ENCODE measurements around the gene GNPDA2.

GNPDA2 gene

DNA sequence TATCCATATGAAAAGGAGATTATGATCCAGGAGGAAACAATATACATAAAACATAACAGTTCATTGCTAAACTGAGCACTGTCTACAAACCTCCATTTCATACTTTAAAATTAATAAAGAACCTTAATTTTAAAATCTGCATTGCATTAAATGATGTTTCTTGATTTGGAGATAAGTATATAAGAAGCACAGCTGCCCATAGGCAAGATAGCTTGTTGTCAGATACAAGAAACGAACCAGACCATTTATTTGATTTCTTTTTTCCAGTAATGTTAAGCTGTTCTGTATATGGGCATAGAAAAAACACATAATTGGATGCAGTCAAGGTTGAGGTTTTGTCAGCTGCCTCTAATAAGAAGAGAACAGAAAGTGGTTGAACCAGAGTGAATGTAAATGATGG lies 41.7 kb downstream of the GNPDA2 start:
- no peaks in the 10 kb centered on the region for H3K9me2 ChIP-seq (ENCODE audit: low read depth, low read length)
- peaks cover 14% of the 10 kb centered on the region for H3K4me1 ChIP-seq (ENCODE audit: insufficient read depth, low read length, severe bottlenecking)
- no peak overlapping the region for H3K4me3 ChIP-seq (ENCODE audit: low read depth, low read length, poor library complexity, severe bottlenecking)
- H3K79me2 ChIP-seq (ENCODE audit: insufficient read depth, low read length) = peaks cover 17% of the 10 kb centered on the region
- H4K20me1 ChIP-seq (ENCODE audit: insufficient read depth, low read length) = no peaks in the 10 kb centered on the region
- TF ChIP-seq EZH2 (IDR thresholded peaks at IDR 0.05; ENCODE audit: borderline replicate concordance, low read length) = no peak
- TF ChIP-seq, protein P1, sequence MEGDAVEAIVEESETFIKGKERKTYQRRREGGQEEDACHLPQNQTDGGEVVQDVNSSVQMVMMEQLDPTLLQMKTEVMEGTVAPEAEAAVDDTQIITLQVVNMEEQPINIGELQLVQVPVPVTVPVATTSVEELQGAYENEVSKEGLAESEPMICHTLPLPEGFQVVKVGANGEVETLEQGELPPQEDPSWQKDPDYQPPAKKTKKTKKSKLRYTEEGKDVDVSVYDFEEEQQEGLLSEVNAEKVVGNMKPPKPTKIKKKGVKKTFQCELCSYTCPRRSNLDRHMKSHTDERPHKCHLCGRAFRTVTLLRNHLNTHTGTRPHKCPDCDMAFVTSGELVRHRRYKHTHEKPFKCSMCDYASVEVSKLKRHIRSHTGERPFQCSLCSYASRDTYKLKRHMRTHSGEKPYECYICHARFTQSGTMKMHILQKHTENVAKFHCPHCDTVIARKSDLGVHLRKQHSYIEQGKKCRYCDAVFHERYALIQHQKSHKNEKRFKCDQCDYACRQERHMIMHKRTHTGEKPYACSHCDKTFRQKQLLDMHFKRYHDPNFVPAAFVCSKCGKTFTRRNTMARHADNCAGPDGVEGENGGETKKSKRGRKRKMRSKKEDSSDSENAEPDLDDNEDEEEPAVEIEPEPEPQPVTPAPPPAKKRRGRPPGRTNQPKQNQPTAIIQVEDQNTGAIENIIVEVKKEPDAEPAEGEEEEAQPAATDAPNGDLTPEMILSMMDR (IDR thresholded peaks at IDR 0.05; ENCODE audit: low read length) = no peak
- H2AFZ ChIP-seq (ENCODE audit: low read length) = no peak overlapping the region
- no peak overlapping the region for H3K27ac ChIP-seq (ENCODE audit: low read depth, low read length, poor library complexity, severe bottlenecking)
- H3F3A ChIP-seq (ENCODE audit: insufficient read depth, low read length) = no peaks in the 10 kb centered on the region; the same call in 1 of the 2 replicates
- no peaks in the 10 kb centered on the region for H3K9me3 ChIP-seq (ENCODE audit: low read length)
- peaks cover 76% of the 10 kb centered on the region for H3K36me3 ChIP-seq (ENCODE audit: insufficient read depth, low read length)
- H3K27me3 ChIP-seq (ENCODE audit: insufficient read depth, low read length) = no peaks in the 10 kb centered on the region
- no peak overlapping the region for H3K4me2 ChIP-seq (ENCODE audit: low read length)
- H3K9ac ChIP-seq (ENCODE audit: low read length) = no peak overlapping the region

DNA sequence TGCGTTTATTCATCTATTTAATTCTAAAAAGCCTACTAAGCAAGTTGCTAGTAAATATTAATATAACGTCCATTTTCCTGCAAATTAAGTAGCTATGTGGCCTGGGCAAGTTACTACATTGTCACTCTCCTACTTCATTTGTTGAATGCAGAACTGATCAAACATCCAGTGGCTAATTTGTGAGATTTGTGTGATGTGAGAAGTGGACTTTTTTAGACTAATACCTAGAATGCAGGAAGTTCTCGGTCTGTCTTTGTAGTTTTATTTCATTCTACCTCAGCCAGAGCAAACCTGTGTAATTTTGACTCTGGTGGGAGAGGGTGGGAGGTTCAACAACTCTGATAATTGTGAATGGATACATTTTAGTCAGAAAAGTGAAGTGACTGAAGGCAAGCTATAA lies 47.3 kb downstream of the GNPDA2 start:
- Histone ChIP-seq H3K9ac (ENCODE audit: low read length) (peak overlapping the region; percentile 96), H3K4me3 (ENCODE audit: low read depth, low read length, poor library complexity, severe bottlenecking) (peak overlapping the region; percentile 71), H3K4me2 (ENCODE audit: low read length) (peak overlapping the region; percentile 98), H3K9me3 (ENCODE audit: low read length) (no peaks in the 10 kb centered on the region), H3K9me2 (ENCODE audit: low read depth, low read length) (no peaks in the 10 kb centered on the region), H3K27me3 (ENCODE audit: insufficient read depth, low read length) (no peaks in the 10 kb centered on the region), H3K27ac (ENCODE audit: low read depth, low read length, poor library complexity, severe bottlenecking) (peak overlapping the region; percentile 1), H3K79me2 (ENCODE audit: insufficient read depth, low read length) (peaks cover 28% of the 10 kb centered on the region), H3K4me1 (ENCODE audit: insufficient read depth, low read length, severe bottlenecking) (peaks cover 27% of the 10 kb centered on the region), H3K36me3 (ENCODE audit: insufficient read depth, low read length) (peaks cover 24% of the 10 kb centered on the region; the same call in 1 of the 2 replicates), H2AFZ (ENCODE audit: low read length) (no peak overlapping the region), H3F3A (ENCODE audit: insufficient read depth, low read length) (no peaks in the 10 kb centered on the region; the same call in 1 of the 2 replicates), H4K20me1 (ENCODE audit: insufficient read depth, low read length) (no peaks in the 10 kb centered on the region)
- TF ChIP-seq, protein P1 (IDR thresholded peaks at IDR 0.05; ENCODE audit: low read length) = no peak
- no peak for TF ChIP-seq EZH2 (IDR thresholded peaks at IDR 0.05; ENCODE audit: borderline replicate concordance, low read length)

DNA sequence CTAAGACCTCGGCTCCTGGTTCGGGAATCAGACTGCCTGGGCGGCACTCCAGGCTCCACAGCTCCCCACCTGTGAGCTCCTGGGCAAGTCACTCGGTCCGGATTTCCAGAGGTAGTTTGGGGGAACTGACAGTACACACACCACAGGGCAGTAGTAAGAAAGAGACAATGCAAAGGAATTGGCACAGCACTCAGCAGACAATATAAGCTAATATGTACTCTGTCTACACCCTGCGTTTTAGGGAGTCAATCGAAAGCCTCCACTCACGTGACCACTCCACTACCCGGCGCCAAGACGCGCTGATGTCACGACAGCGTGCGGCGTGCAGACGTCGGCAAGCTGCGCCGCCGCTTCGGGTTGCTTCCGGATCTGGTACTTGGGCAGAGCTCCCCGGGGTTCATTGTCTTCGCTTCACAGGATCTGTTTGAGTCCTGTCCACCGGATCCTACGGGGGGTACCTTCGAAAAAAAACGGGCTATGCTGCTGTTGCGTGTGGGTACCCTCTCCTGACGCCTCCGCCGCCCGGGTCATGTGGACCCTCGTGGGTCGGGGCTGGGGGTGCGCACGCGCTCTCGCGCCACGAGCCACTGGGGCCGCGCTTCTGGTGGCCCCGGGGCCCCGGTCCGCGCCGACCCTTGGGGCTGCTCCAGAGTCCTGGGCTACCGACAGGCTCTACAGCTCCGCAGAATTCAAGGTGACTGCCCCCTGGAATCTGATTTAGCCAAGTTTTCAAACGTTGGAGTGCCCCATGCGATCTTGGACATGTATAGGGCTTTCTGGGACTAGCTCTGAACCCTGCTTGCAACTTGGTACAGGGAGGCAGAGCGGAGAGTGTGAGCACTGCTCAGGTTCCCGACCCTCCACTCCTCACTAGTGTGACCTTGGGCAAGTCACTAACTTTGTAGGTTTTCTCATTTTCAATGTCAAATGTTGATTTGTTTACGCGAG lies 48.0 kb downstream of the GNPDA2 start, which contains the start of gene GUF1:
Gene GUF1 (plus strand): TSS at position 327 of the 948 bp plus-strand sequence. CDS start 203 bp downstream, at position 530.
- peak within 1 kb of the TSS; percentile 96 for H3K9ac ChIP-seq (ENCODE audit: low read length)
- H2AFZ ChIP-seq (ENCODE audit: low read length) = peak within 1 kb of the TSS; percentile 99
- H3K79me2 ChIP-seq (ENCODE audit: insufficient read depth, low read length) = peaks cover 28% of the 10 kb centered on the region
- H3K9me3 ChIP-seq (ENCODE audit: low read length) = no peaks in the 10 kb centered on the region
- peak within 1 kb of the TSS; percentile 71 for H3K4me3 ChIP-seq (ENCODE audit: low read depth, low read length, poor library complexity, severe bottlenecking)
- no peaks in the 10 kb centered on the region for H4K20me1 ChIP-seq (ENCODE audit: insufficient read depth, low read length)
- peak within 1 kb of the TSS; percentile 1 for H3K27ac ChIP-seq (ENCODE audit: low read depth, low read length, poor library complexity, severe bottlenecking)
- no peak for TF ChIP-seq EZH2 (IDR thresholded peaks at IDR 0.05; ENCODE audit: borderline replicate concordance, low read length)
- TF ChIP-seq, protein P1 (IDR thresholded peaks at IDR 0.05; ENCODE audit: low read length) = no peak
- H3K4me1 ChIP-seq (ENCODE audit: insufficient read depth, low read length, severe bottlenecking) = peaks cover 27% of the 10 kb centered on the region
- no peaks in the 10 kb centered on the region for H3K9me2 ChIP-seq (ENCODE audit: low read depth, low read length)
- peak within 1 kb of the TSS; percentile 98 for H3K4me2 ChIP-seq (ENCODE audit: low read length)
- H3K27me3 ChIP-seq (ENCODE audit: insufficient read depth, low read length) = no peaks in the 10 kb centered on the region
- no peaks in the 10 kb centered on the region; the same call in 1 of the 2 replicates for H3F3A ChIP-seq (ENCODE audit: insufficient read depth, low read length)
- peaks cover 17% of the 10 kb centered on the region; the same call in 1 of the 2 replicates for H3K36me3 ChIP-seq (ENCODE audit: insufficient read depth, low read length)
